Progenitor cell of endocrine pancreas (in vitro differentiated cells): ENCODE measurements around the gene LRRC28. TPM values are rescaled to one million over a fixed set of nuclear protein-coding genes. Genes with fewer than 3 reads are reported as not detected.

Source experiments
- DNase-seq: peaks from one replicate; pipeline ENCODE4 v3.0.0; 2021; ENCODE audit warnings: low spot score; ENCODE audit not compliant: unreplicated experiment
- H3K27ac Mint-ChIP-seq: 2 replicates; pipeline ENCODE4 v1.8.0; 2021; ENCODE audit warnings: mild to moderate bottlenecking, moderate library complexity, mixed read lengths
- H3K27me3 Mint-ChIP-seq: 2 replicates; pipeline ENCODE4 v1.8.0; 2021; ENCODE audit warnings: mixed read lengths
- H3K36me3 Mint-ChIP-seq: 2 replicates; pipeline ENCODE4 v1.8.0; 2022; ENCODE audit warnings: mixed read lengths; ENCODE audit not compliant: insufficient read depth
- H3K4me1 Mint-ChIP-seq: 2 replicates; pipeline ENCODE4 v1.8.0; 2021; ENCODE audit warnings: low read depth, mixed read lengths
- H3K4me3 Mint-ChIP-seq: 2 replicates; pipeline ENCODE4 v1.8.0; 2021; ENCODE audit warnings: low read depth, mild to moderate bottlenecking, moderate library complexity, mixed read lengths
- H3K9me3 Mint-ChIP-seq: 2 replicates; pipeline ENCODE4 v1.8.0; 2021; ENCODE audit warnings: low read depth, mixed read lengths
- CTCF ChIP-seq: fragments of 200-600 bp; sonication (generic); IDR thresholded peaks from one replicate; pipeline ENCODE4 v1.5.0; 2021; ENCODE audit warnings: antibody characterized with exemption, mild to moderate bottlenecking; ENCODE audit not compliant: unreplicated experiment
- total RNA-seq: library from RNA; stranded (reverse); gene quantifications from 2 replicates; pipeline ENCODE4 v1.2.1, GENCODE V29; 2021

LRRC28 gene
- total RNA-seq, 1 donor from 2014 or later = 36.5 TPM

GRCh38 chr15:99264125-99264524 lies 12.8 kb downstream of the LRRC28 start:
- Mint-ChIP-seq H3K27ac (no peak overlapping the region), H3K4me1 (peaks cover 22% of the 10 kb centered on the region), H3K27me3 (no peaks in the 10 kb centered on the region), H3K4me3 (no peak overlapping the region), H3K36me3 (peaks cover 3% of the 10 kb centered on the region), H3K9me3 (no peaks in the 10 kb centered on the region)
- TF ChIP-seq CTCF = no peak
- DNase-seq = no peak

- Mint-ChIP-seq H3K4me1 (peaks cover 22% of the 10 kb centered on the region), H3K36me3 (peaks cover 4% of the 10 kb centered on the region), H3K27me3 (no peaks in the 10 kb centered on the region), H3K27ac (no peak overlapping the region), H3K4me3 (no peak overlapping the region), H3K9me3 (no peaks in the 10 kb centered on the region)
- no peak for TF ChIP-seq CTCF
- DNase-seq = no peak
Observed at GRCh38 chr15:99265541-99266070, 14.3 kb downstream of the LRRC28 start.

- peak overlapping the region; percentile 94 for H3K27ac Mint-ChIP-seq
- H3K4me3 Mint-ChIP-seq = peak overlapping the region; percentile 56
- DNase-seq = no peak
- peaks cover 22% of the 10 kb centered on the region for H3K4me1 Mint-ChIP-seq
- H3K9me3 Mint-ChIP-seq = no peaks in the 10 kb centered on the region
- TF ChIP-seq CTCF = no peak
- H3K27me3 Mint-ChIP-seq = no peaks in the 10 kb centered on the region
- peaks cover 1% of the 10 kb centered on the region for H3K36me3 Mint-ChIP-seq
Observed at GRCh38 chr15:99267957-99268356, 16.7 kb downstream of the LRRC28 start.

GRCh38 chr15:99268431-99268830 lies 17.1 kb downstream of the LRRC28 start:
- TF ChIP-seq CTCF = no peak
- Mint-ChIP-seq H3K9me3 (no peaks in the 10 kb centered on the region), H3K27ac (peak overlapping the region; percentile 94), H3K4me1 (peaks cover 22% of the 10 kb centered on the region), H3K27me3 (no peaks in the 10 kb centered on the region), H3K36me3 (peaks cover 1% of the 10 kb centered on the region), H3K4me3 (peak overlapping the region; percentile 56)
- no peak for DNase-seq

- TF ChIP-seq CTCF = no peak
- no peaks in the 10 kb centered on the region for H3K4me1 Mint-ChIP-seq
- no peak overlapping the region for H3K4me3 Mint-ChIP-seq
- no peak for DNase-seq
- H3K9me3 Mint-ChIP-seq = peaks cover 1% of the 10 kb centered on the region
- peaks cover 5% of the 10 kb centered on the region for H3K36me3 Mint-ChIP-seq
- no peaks in the 10 kb centered on the region for H3K27me3 Mint-ChIP-seq
- no peak overlapping the region for H3K27ac Mint-ChIP-seq
Observed at GRCh38 chr15:99273801-99274200, 22.5 kb downstream of the LRRC28 start.
